MCF 10A (cell line): ENCODE measurements around the gene SAMD10. TPM values are rescaled to one million over a fixed set of nuclear protein-coding genes. Genes with fewer than 3 reads are reported as not detected.

Source experiments
- BruUV-seq: library from RNA; stranded (reverse); fragments of 400-500 nt; replicated peaks from 2 replicates; lab custom pipeline; 2021; lab: Mats Ljungman, UMichigan
- CTCF ChIA-PET: fragments of 300-600 bp; sonication (Branson Sonifier 250); formaldehyde crosslinking; extraction: SDS; loops from one replicate; lab custom pipeline; 2021; ENCODE audit warnings: antibody characterized with exemption, inconsistent platforms; lab: Yijun Ruan, JAX
- POLR2A ChIA-PET: fragments of 300-600, 350-650 bp; sonication (Branson Sonifier 250); formaldehyde crosslinking; extraction: SDS; loops from one replicate; lab custom pipeline; 2020; ENCODE audit warnings: antibody characterized with exemption, inconsistent platforms; lab: Yijun Ruan, JAX
- DNase-seq: peaks from one replicate; pipeline ENCODE4 v3.0.0-alpha.2; 2018; ENCODE audit not compliant: unreplicated experiment
- H3K27ac Mint-ChIP-seq: one replicate; pipeline ENCODE4 v1.8.0; 2022; ENCODE audit warnings: mild to moderate bottlenecking, low read depth, mixed read lengths; ENCODE audit not compliant: unreplicated experiment
- H3K27me3 Mint-ChIP-seq: one replicate; pipeline ENCODE4 v1.8.0; 2022; ENCODE audit warnings: mixed read lengths; ENCODE audit not compliant: insufficient read depth, unreplicated experiment
- H3K36me3 Mint-ChIP-seq: one replicate; pipeline ENCODE4 v1.8.0; 2022; ENCODE audit warnings: mild to moderate bottlenecking, moderate library complexity, mixed read lengths; ENCODE audit not compliant: insufficient read depth, unreplicated experiment
- H3K4me1 Mint-ChIP-seq: one replicate; pipeline ENCODE4 v1.8.0; 2022; ENCODE audit warnings: mixed read lengths; ENCODE audit not compliant: insufficient read depth, unreplicated experiment
- H3K4me3 Mint-ChIP-seq: one replicate; pipeline ENCODE4 v1.8.0; 2022; ENCODE audit warnings: mild to moderate bottlenecking, moderate library complexity, mixed read lengths; ENCODE audit not compliant: unreplicated experiment
- H3K9me3 Mint-ChIP-seq: one replicate; pipeline ENCODE4 v1.8.0; 2022; ENCODE audit warnings: mixed read lengths; ENCODE audit not compliant: unreplicated experiment
- intact Hi-C: fragments of 100-400 bp; cut with micrococcal nuclease; formaldehyde crosslinking; loops from 2 replicates; pipeline ENCODE4 v1.14.1; 2022
- total RNA-seq: library from RNA; stranded (reverse); gene quantifications from 2 replicates; pipeline ENCODE4 v1.2.3, GENCODE V29; 2022
- TF ChIP-seq, protein P1 (sequence below): fragments of 200-600 bp; IDR thresholded peaks from one replicate; pipeline ENCODE4 v1.8.0; 2022; ENCODE audit warnings: antibody characterized with exemption, mild to moderate bottlenecking; ENCODE audit not compliant: unreplicated experiment

The SAMD10 gene
- total RNA-seq, 1 experiment from 2014 or later = 4.4 TPM

DNA sequence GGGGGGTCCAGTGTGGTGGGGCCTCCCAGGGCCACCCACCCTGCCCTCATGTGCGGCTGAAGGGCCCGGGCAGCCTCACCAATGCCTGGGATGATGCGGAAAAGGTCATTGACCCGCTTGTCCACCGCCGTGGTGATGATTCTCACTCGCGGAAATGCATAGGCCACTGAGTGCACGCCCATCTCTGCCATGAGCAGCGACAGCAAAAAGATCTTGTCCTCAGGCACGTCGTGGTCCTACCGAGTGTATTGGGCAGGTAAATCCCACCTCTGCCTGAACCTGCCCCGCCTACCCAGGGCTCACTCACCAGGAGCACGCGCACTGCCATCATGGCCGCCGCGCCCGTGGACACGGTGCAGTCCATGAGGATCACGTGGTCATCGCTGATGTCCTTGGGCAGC lies 39.4 kb downstream of the SAMD10 start:
- TF ChIP-seq, protein P1, sequence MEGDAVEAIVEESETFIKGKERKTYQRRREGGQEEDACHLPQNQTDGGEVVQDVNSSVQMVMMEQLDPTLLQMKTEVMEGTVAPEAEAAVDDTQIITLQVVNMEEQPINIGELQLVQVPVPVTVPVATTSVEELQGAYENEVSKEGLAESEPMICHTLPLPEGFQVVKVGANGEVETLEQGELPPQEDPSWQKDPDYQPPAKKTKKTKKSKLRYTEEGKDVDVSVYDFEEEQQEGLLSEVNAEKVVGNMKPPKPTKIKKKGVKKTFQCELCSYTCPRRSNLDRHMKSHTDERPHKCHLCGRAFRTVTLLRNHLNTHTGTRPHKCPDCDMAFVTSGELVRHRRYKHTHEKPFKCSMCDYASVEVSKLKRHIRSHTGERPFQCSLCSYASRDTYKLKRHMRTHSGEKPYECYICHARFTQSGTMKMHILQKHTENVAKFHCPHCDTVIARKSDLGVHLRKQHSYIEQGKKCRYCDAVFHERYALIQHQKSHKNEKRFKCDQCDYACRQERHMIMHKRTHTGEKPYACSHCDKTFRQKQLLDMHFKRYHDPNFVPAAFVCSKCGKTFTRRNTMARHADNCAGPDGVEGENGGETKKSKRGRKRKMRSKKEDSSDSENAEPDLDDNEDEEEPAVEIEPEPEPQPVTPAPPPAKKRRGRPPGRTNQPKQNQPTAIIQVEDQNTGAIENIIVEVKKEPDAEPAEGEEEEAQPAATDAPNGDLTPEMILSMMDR = no peak

GRCh38 chr20:63939061-63939935 lies 40.1 kb downstream of the SAMD10 start:
- no peaks in the 10 kb centered on the region for H3K9me3 Mint-ChIP-seq
- POLR2A ChIA-PET = interaction anchor here (0.6 to 0.8 kb wide), 3 partner anchors 17 to 164 kb away, joined by 3 read pairs; partner anchors contain the start of gene UCKL1
- TF ChIP-seq, protein P1 = no peak
- H3K27me3 Mint-ChIP-seq = no peaks in the 10 kb centered on the region
- BruUV-seq = no TSS peak
- H3K36me3 Mint-ChIP-seq = peaks cover 66% of the 10 kb centered on the region
- DNase-seq = no peak
- H3K27ac Mint-ChIP-seq = no peak overlapping the region
- H3K4me1 Mint-ChIP-seq = no peaks in the 10 kb centered on the region
- CTCF ChIA-PET = no interaction called here
- H3K4me3 Mint-ChIP-seq = no peak overlapping the region
- intact Hi-C loops = no loop called here

More for the DNA sequence above, 39.4 kb downstream of the SAMD10 start:
- DNase-seq = no peak
- no peaks in the 10 kb centered on the region for H3K9me3 Mint-ChIP-seq
- H3K36me3 Mint-ChIP-seq = peaks cover 66% of the 10 kb centered on the region
- intact Hi-C loops = no loop called here
- ChIA-PET CTCF (no interaction called here), POLR2A (interaction anchor here (0.6 to 0.9 kb wide), 4 partner anchors 16 to 359 kb away, joined by 3 to 5 read pairs (median 3); partner anchors contain the start of genes TPD52L2 and UCKL1)
- H3K4me1 Mint-ChIP-seq = no peaks in the 10 kb centered on the region
- no peaks in the 10 kb centered on the region for H3K27me3 Mint-ChIP-seq
- H3K27ac Mint-ChIP-seq = no peak overlapping the region
- BruUV-seq = TSS peak; percentile 72
- H3K4me3 Mint-ChIP-seq = no peak overlapping the region

DNA sequence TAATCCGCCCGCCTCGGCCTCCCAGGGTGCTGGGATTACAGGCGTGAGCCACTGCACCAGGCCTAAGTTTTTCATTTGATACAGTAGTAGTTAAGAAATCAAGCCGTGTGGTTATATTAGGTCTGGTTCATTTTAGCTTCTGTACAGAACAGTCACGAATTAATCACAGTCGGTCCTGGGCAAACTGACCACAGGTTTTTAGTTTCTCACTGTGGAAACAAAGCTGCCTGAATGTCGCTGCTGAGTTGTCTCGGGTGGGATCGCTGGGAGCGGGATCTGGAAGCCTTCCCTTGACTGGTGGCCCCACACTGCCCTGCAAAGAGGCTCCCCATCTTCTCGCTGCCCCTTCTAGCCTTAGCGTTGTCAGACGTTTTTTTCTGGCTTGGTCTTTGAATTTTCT lies 41.8 kb downstream of the SAMD10 start:
- POLR2A ChIA-PET = interaction anchor here (0.6 kb wide), 1 partner anchor 400 kb away, joined by 3 read pairs; no protein-coding TSS in a partner anchor
- intact Hi-C loops = no loop called here
- no peaks in the 10 kb centered on the region for H3K27me3 Mint-ChIP-seq
- peaks cover 58% of the 10 kb centered on the region for H3K36me3 Mint-ChIP-seq
- TF ChIP-seq, protein P1 = no peak
- no peak for DNase-seq
- no peak overlapping the region for H3K27ac Mint-ChIP-seq
- no peaks in the 10 kb centered on the region for H3K4me1 Mint-ChIP-seq
- no peaks in the 10 kb centered on the region for H3K9me3 Mint-ChIP-seq
- CTCF ChIA-PET = interaction anchor here (0.7 to 2.3 kb wide), 3 partner anchors 19 to 148 kb away, joined by 3 to 11 read pairs (median 4); no protein-coding TSS in a partner anchor
- no peak overlapping the region for H3K4me3 Mint-ChIP-seq
- no TSS peak for BruUV-seq

DNA sequence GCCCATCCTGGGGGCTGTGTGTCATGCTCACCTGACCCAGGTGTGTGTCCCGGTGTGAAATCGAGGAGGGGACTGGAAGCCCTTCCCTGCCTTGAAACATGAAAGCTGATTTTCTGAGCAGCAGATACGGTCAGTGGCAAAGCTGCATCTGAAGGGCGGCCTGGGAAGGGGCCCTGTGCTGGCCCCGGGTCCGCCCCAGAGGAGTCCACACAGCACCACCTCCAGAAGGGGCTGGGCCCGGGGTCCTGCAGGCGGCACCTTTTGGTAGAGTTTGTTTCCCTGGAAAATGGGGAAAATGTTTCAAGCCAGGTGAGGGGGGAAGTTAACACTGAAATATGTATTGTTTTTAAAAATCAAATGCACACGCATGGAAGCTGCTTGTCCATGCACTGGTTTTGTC lies 44.0 kb downstream of the SAMD10 start:
- ChIA-PET CTCF (interaction anchor here (0.6 to 1.5 kb wide), 2 partner anchors 24 to 148 kb away, joined by 3 read pairs; no protein-coding TSS in a partner anchor), POLR2A (interaction anchor here (0.6 to 0.7 kb wide), 2 partner anchors 65 to 168 kb away, joined by 3 read pairs; no protein-coding TSS in a partner anchor)
- H3K4me3 Mint-ChIP-seq = no peak overlapping the region
- H3K4me1 Mint-ChIP-seq = no peaks in the 10 kb centered on the region
- H3K27ac Mint-ChIP-seq = no peak overlapping the region
- H3K36me3 Mint-ChIP-seq = peaks cover 65% of the 10 kb centered on the region
- intact Hi-C loops = no loop called here
- H3K9me3 Mint-ChIP-seq = no peaks in the 10 kb centered on the region
- no peaks in the 10 kb centered on the region for H3K27me3 Mint-ChIP-seq
- TF ChIP-seq, protein P1 = no peak
- DNase-seq = no peak
- no TSS peak for BruUV-seq
